ENCODE data around the gene HOXA6. TPM values are rescaled to one million over a fixed set of nuclear protein-coding genes. Genes with fewer than 3 reads are reported as not detected.
A peak's percentile ranks its signal among the peaks of the same experiment; 100 is the strongest.

HOXA6 gene
- total RNA-seq, 1 donor: 7.6 TPM

GRCh38 chr7:27181795-27182275 lies 34.3 kb upstream of the HOXA6 start:
- Histone ChIP-seq H3K79me2 (ENCODE audit: insufficient read depth, low read length) (peaks cover 96% of the 10 kb centered on the region), H3K4me3 (ENCODE audit: insufficient read depth, low read length) (peak overlapping the region; percentile 92), H3K4me1 (ENCODE audit: insufficient read depth, low read length) (peaks cover 54% of the 10 kb centered on the region), H3K4me2 (ENCODE audit: insufficient read depth, low read length) (peak overlapping the region; percentile 96), H4K20me1 (ENCODE audit: insufficient read depth, low read length) (no peaks in the 10 kb centered on the region), H3K9me3 (ENCODE audit: low read depth, low read length) (no peaks in the 10 kb centered on the region), H3K27me3 (ENCODE audit: insufficient read depth, low read length) (no peaks in the 10 kb centered on the region), H2AFZ (ENCODE audit: low read length) (no peak overlapping the region), H3K27ac (ENCODE audit: low read depth, low read length) (peak overlapping the region; percentile 95), H3K36me3 (ENCODE audit: insufficient read depth, low read length) (peaks cover 8% of the 10 kb centered on the region)
- TF ChIP-seq CTCF (IDR thresholded peaks at IDR 0.05; ENCODE audit: extremely low read depth, low read depth, low read length): no peak
- DNase-seq (ENCODE audit: insufficient read length, low spot score, missing footprints): peak; percentile 93

GRCh38 chr7:27180431-27181420 lies 33.2 kb upstream of the HOXA6 start:
- H3K27me3 ChIP-seq (ENCODE audit: insufficient read depth, low read length): no peaks in the 10 kb centered on the region

GRCh38 chr7:27179503-27180430 lies 32.2 kb upstream of the HOXA6 start:
- Histone ChIP-seq H3K27me3 (ENCODE audit: insufficient read depth, low read length) (no peaks in the 10 kb centered on the region), H3K79me2 (ENCODE audit: insufficient read depth, low read length) (peaks cover 98% of the 10 kb centered on the region)

More at GRCh38 chr7:27180431-27181420, 33.2 kb upstream of the HOXA6 start:
- H3K9me3 ChIP-seq (ENCODE audit: low read depth, low read length): no peaks in the 10 kb centered on the region
- peaks cover 57% of the 10 kb centered on the region for H3K4me1 ChIP-seq (ENCODE audit: insufficient read depth, low read length)
- H2AFZ ChIP-seq (ENCODE audit: low read length): peak overlapping the region; percentile 75
- peak; percentile 86 for DNase-seq (ENCODE audit: insufficient read length, low spot score, missing footprints)
- peak overlapping the region; percentile 75 for H3K4me3 ChIP-seq (ENCODE audit: insufficient read depth, low read length)
- peak overlapping the region; percentile 99 for H3K4me2 ChIP-seq (ENCODE audit: insufficient read depth, low read length)
- no peaks in the 10 kb centered on the region for H4K20me1 ChIP-seq (ENCODE audit: insufficient read depth, low read length)
- H3K27ac ChIP-seq (ENCODE audit: low read depth, low read length): peak overlapping the region; percentile 76
- H3K79me2 ChIP-seq (ENCODE audit: insufficient read depth, low read length): peaks cover 96% of the 10 kb centered on the region
- TF ChIP-seq CTCF (IDR thresholded peaks at IDR 0.05; ENCODE audit: extremely low read depth, low read depth, low read length): no peak
- peaks cover 8% of the 10 kb centered on the region for H3K36me3 ChIP-seq (ENCODE audit: insufficient read depth, low read length)

More at GRCh38 chr7:27179503-27180430, 32.2 kb upstream of the HOXA6 start:
- peak overlapping the region; percentile 76 for H3K27ac ChIP-seq (ENCODE audit: low read depth, low read length)
- H4K20me1 ChIP-seq (ENCODE audit: insufficient read depth, low read length): no peaks in the 10 kb centered on the region
- peak; percentile 85 for TF ChIP-seq CTCF (IDR thresholded peaks at IDR 0.05; ENCODE audit: extremely low read depth, low read depth, low read length)
- peak overlapping the region; percentile 75 for H2AFZ ChIP-seq (ENCODE audit: low read length)
- H3K4me1 ChIP-seq (ENCODE audit: insufficient read depth, low read length): peaks cover 67% of the 10 kb centered on the region
- H3K4me3 ChIP-seq (ENCODE audit: insufficient read depth, low read length): peak overlapping the region; percentile 75
- peak overlapping the region; percentile 99 for H3K4me2 ChIP-seq (ENCODE audit: insufficient read depth, low read length)
- peak; percentile 96 for DNase-seq (ENCODE audit: insufficient read length, low spot score, missing footprints)
- H3K36me3 ChIP-seq (ENCODE audit: insufficient read depth, low read length): peaks cover 8% of the 10 kb centered on the region
- H3K9me3 ChIP-seq (ENCODE audit: low read depth, low read length): no peaks in the 10 kb centered on the region
